ENCODE data around the gene HSD11B1. TPM values are rescaled to one million over a fixed set of nuclear protein-coding genes. Genes with fewer than 3 reads are reported as not detected.

Gene HSD11B1
- total and polyA plus RNA-seq, 2 donors from 2014 or later, result 1.8 to 5.5 TPM

DNA sequence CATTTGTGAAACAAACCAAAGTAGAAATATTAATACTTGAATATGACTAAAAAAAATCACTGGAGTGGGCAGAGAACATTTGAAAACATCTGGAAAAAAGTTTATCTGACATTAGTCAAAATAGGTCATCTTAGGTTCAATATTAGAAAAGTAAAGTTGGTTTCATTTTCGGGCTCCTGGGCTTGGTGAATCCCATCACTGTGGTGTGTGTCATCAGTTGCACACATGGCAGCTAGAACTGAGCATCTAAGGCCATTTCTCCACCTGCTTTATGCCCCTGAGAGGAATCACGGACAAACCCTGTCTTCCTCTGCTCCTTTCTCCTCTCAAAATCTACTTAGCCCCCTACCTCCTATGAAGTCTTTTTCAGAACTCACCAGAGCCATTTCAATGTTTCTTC, 5.4 kb downstream of the HSD11B1 start:
- Histone ChIP-seq H3K36me3 (ENCODE audit: control insufficient read depth in 2 of 3, insufficient read depth in 3 of 3, low read length in 3 of 3) (no peaks in the 10 kb centered on the region), H3K27me3 (ENCODE audit: control insufficient read depth, insufficient read depth, low read length) (no peaks in the 10 kb centered on the region), H3K27ac (ENCODE audit: low read depth in 2 of 2, low read length in 2 of 2) (no peak overlapping the region), H3K4me3 (ENCODE audit: low read length in 3 of 3) (no peak overlapping the region), H3K4me1 (ENCODE audit: control insufficient read depth in 2 of 3, insufficient read depth in 2 of 3, low read depth in 1 of 3, low read length in 3 of 3) (peaks cover 0 to 8% (median 6%) of the 10 kb centered on the region in 3 donors), H3K9me3 (ENCODE audit: control insufficient read depth in 2 of 3, insufficient read depth in 1 of 3, low read length in 3 of 3) (no peaks in the 10 kb centered on the region), H3K9ac (ENCODE audit: low read length in 3 of 3) (no peak overlapping the region)
- intact Hi-C loops (cut with DNase I), result no loop called here
- TF ChIP-seq, protein P1, sequence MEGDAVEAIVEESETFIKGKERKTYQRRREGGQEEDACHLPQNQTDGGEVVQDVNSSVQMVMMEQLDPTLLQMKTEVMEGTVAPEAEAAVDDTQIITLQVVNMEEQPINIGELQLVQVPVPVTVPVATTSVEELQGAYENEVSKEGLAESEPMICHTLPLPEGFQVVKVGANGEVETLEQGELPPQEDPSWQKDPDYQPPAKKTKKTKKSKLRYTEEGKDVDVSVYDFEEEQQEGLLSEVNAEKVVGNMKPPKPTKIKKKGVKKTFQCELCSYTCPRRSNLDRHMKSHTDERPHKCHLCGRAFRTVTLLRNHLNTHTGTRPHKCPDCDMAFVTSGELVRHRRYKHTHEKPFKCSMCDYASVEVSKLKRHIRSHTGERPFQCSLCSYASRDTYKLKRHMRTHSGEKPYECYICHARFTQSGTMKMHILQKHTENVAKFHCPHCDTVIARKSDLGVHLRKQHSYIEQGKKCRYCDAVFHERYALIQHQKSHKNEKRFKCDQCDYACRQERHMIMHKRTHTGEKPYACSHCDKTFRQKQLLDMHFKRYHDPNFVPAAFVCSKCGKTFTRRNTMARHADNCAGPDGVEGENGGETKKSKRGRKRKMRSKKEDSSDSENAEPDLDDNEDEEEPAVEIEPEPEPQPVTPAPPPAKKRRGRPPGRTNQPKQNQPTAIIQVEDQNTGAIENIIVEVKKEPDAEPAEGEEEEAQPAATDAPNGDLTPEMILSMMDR (IDR thresholded peaks at IDR 0.05; ENCODE audit: borderline replicate concordance, extremely low read depth, insufficient read depth), result no peak
- DNase-seq (no peak), FAIRE-seq (no peak)

DNA sequence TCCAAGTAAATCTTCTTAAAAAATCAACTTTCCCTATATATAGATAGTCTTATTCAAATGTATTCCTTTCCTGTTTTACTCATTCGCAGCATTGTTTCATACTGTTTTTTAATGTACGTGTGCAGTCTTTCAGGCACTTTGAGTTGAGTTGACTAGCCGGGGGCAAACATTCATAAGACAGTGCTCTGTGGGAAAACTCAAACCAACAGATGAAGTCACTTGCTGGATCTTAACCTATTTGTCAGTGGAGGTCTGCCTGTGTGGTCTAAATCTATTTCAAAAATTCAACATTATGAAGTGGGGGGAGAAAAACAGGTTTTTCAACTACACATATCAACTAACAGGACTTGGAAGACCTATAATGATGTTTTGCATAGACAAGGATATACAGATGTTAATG, 6.2 kb downstream of the HSD11B1 start:
- no peaks in the 10 kb centered on the region for H3K36me3 ChIP-seq (ENCODE audit: control insufficient read depth in 2 of 3, insufficient read depth in 3 of 3, low read length in 3 of 3)
- DNase-seq, result no peak
- H3K27me3 ChIP-seq (ENCODE audit: control insufficient read depth, insufficient read depth, low read length), result no peaks in the 10 kb centered on the region
- H3K4me3 ChIP-seq (ENCODE audit: low read length in 3 of 3), result no peak overlapping the region
- FAIRE-seq, result no peak
- intact Hi-C loops (cut with DNase I), result no loop called here
- no peaks in the 10 kb centered on the region for H3K9me3 ChIP-seq (ENCODE audit: control insufficient read depth in 2 of 3, insufficient read depth in 1 of 3, low read length in 3 of 3)
- peaks cover 0 to 8% (median 6%) of the 10 kb centered on the region in 3 donors for H3K4me1 ChIP-seq (ENCODE audit: control insufficient read depth in 2 of 3, insufficient read depth in 2 of 3, low read depth in 1 of 3, low read length in 3 of 3)
- TF ChIP-seq, protein P1 (IDR thresholded peaks at IDR 0.05; ENCODE audit: borderline replicate concordance, extremely low read depth, insufficient read depth), result no peak
- H3K27ac ChIP-seq (ENCODE audit: low read depth in 2 of 2, low read length in 2 of 2), result no peak overlapping the region
- H3K9ac ChIP-seq (ENCODE audit: low read length in 3 of 3), result no peak overlapping the region

DNA sequence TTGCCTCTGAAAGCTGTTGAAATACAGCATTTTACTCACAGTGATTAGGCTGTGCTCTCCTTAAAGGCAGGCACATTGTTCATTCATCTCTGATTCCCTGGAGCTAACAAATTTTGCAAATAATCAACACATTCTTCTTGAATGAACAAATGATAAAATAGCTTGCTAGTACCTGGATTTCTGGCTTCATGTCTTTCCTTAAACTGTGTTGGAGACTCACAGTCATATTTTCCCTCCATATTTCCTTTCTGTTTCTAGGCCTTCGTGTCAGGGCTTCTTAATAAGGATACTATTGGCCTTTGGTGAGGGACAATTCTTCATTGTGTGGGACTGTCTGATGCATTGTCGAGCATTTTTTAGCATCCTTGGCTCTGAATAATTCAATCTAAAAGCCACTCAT, 9.7 kb downstream of the HSD11B1 start:
- DNase-seq, result no peak
- H3K4me1 ChIP-seq (ENCODE audit: control insufficient read depth in 2 of 3, insufficient read depth in 2 of 3, low read depth in 1 of 3, low read length in 3 of 3), result no peaks in the 10 kb centered on the region
- H3K27ac ChIP-seq (ENCODE audit: low read depth in 2 of 2, low read length in 2 of 2), result no peak overlapping the region
- intact Hi-C loops (cut with DNase I), result no loop called here
- no peak for FAIRE-seq
- no peaks in the 10 kb centered on the region for H3K9me3 ChIP-seq (ENCODE audit: control insufficient read depth in 2 of 3, insufficient read depth in 1 of 3, low read length in 3 of 3)
- no peak overlapping the region for H3K4me3 ChIP-seq (ENCODE audit: low read length in 3 of 3)
- no peak overlapping the region for H3K9ac ChIP-seq (ENCODE audit: low read length in 3 of 3)
- H3K27me3 ChIP-seq (ENCODE audit: control insufficient read depth, insufficient read depth, low read length), result no peaks in the 10 kb centered on the region
- no peaks in the 10 kb centered on the region for H3K36me3 ChIP-seq (ENCODE audit: control insufficient read depth in 2 of 3, insufficient read depth in 3 of 3, low read length in 3 of 3)
- TF ChIP-seq, protein P1 (IDR thresholded peaks at IDR 0.05; ENCODE audit: borderline replicate concordance, extremely low read depth, insufficient read depth), result no peak

DNA sequence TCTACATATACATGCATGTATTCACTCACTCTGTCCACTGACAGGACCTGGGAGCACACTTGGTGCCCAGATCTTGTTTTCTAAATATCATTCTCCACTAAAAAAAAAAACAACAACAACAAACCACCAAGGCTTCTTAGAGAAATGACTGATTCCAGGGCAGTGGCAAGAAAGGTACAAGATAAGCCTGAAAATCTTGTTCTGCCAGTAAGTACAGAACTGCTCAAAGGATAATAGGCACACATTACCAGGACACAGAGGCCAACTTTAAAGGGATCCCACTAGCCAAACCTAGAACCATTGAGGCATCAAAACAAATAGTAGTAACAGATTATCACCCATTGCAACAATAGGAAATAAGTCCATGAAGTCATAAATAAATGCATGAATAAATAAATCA, 10.7 kb downstream of the HSD11B1 start:
- H3K4me3 ChIP-seq (ENCODE audit: low read length in 3 of 3), result no peak overlapping the region
- TF ChIP-seq, protein P1 (IDR thresholded peaks at IDR 0.05; ENCODE audit: borderline replicate concordance, extremely low read depth, insufficient read depth), result no peak
- H3K27ac ChIP-seq (ENCODE audit: low read depth in 2 of 2, low read length in 2 of 2), result no peak overlapping the region
- DNase-seq (no peak), FAIRE-seq (no peak)
- H3K27me3 ChIP-seq (ENCODE audit: control insufficient read depth, insufficient read depth, low read length), result no peaks in the 10 kb centered on the region
- no peaks in the 10 kb centered on the region for H3K36me3 ChIP-seq (ENCODE audit: control insufficient read depth in 2 of 3, insufficient read depth in 3 of 3, low read length in 3 of 3)
- H3K9ac ChIP-seq (ENCODE audit: low read length in 3 of 3), result no peak overlapping the region
- no peaks in the 10 kb centered on the region for H3K9me3 ChIP-seq (ENCODE audit: control insufficient read depth in 2 of 3, insufficient read depth in 1 of 3, low read length in 3 of 3)
- intact Hi-C loops (cut with DNase I), result no loop called here
- no peaks in the 10 kb centered on the region for H3K4me1 ChIP-seq (ENCODE audit: control insufficient read depth in 2 of 3, insufficient read depth in 2 of 3, low read depth in 1 of 3, low read length in 3 of 3)
